Type B pancreatic cell (in vitro differentiated cells): Measurements from ENCODE around the gene CDK12. TPM values are rescaled to one million over a fixed set of nuclear protein-coding genes. Genes with fewer than 3 reads are reported as not detected.
"Not testable (repeated sequence)": the region's sequence is repeated elsewhere in the genome, so short reads cannot be mapped to it uniquely, and the experiment has no call there.

Source experiments
- DNase-seq: peaks from one replicate; pipeline ENCODE4 v3.0.0; 2021; ENCODE audit warnings: mixed read lengths; ENCODE audit not compliant: unreplicated experiment; ENCODE audit errors: extremely low spot score
- H3K27ac Mint-ChIP-seq: 2 replicates; pipeline ENCODE4 v1.8.0; 2021; ENCODE audit warnings: mild to moderate bottlenecking, mixed read lengths
- H3K27me3 Mint-ChIP-seq: 2 replicates; pipeline ENCODE4 v1.8.0; 2021; ENCODE audit warnings: mixed read lengths
- H3K36me3 Mint-ChIP-seq: 2 replicates; pipeline ENCODE4 v1.8.0; 2021; ENCODE audit warnings: mixed read lengths
- H3K4me1 Mint-ChIP-seq: one replicate; pipeline ENCODE4 v1.8.0; 2021; ENCODE audit warnings: mixed read lengths; ENCODE audit not compliant: unreplicated experiment
- H3K4me3 Mint-ChIP-seq: 2 replicates; pipeline ENCODE4 v1.8.0; 2021; ENCODE audit warnings: mild to moderate bottlenecking, mixed read lengths
- H3K9me3 Mint-ChIP-seq: 2 replicates; pipeline ENCODE4 v1.8.0; 2021; ENCODE audit warnings: mixed read lengths
- total RNA-seq: library from RNA; stranded (reverse); gene quantifications from 2 replicates; pipeline ENCODE4 v1.2.1, GENCODE V29; 2021; ENCODE audit warnings: low replicate concordance
- TF ChIP-seq, protein P1 (sequence below): fragments of 200-600 bp; sonication (generic); conservative IDR thresholded peaks from 2 replicates; pipeline ENCODE4 v1.5.0; 2021; ENCODE audit warnings: antibody characterized with exemption, mild to moderate bottlenecking

CDK12 gene
- total RNA-seq, 1 donor from 2014 or later, result 64.5 TPM

- no peaks in the 10 kb centered on the region for H3K27me3 Mint-ChIP-seq
- TF ChIP-seq, protein P1, sequence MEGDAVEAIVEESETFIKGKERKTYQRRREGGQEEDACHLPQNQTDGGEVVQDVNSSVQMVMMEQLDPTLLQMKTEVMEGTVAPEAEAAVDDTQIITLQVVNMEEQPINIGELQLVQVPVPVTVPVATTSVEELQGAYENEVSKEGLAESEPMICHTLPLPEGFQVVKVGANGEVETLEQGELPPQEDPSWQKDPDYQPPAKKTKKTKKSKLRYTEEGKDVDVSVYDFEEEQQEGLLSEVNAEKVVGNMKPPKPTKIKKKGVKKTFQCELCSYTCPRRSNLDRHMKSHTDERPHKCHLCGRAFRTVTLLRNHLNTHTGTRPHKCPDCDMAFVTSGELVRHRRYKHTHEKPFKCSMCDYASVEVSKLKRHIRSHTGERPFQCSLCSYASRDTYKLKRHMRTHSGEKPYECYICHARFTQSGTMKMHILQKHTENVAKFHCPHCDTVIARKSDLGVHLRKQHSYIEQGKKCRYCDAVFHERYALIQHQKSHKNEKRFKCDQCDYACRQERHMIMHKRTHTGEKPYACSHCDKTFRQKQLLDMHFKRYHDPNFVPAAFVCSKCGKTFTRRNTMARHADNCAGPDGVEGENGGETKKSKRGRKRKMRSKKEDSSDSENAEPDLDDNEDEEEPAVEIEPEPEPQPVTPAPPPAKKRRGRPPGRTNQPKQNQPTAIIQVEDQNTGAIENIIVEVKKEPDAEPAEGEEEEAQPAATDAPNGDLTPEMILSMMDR, result no peak
- no peak for DNase-seq
- H3K4me3 Mint-ChIP-seq, result no peak overlapping the region
- peaks cover 13% of the 10 kb centered on the region for H3K36me3 Mint-ChIP-seq
- no peak overlapping the region for H3K27ac Mint-ChIP-seq
- H3K4me1 Mint-ChIP-seq, result no peaks in the 10 kb centered on the region
- no peaks in the 10 kb centered on the region for H3K9me3 Mint-ChIP-seq
These were observed 12.0 kb downstream of the CDK12 start for GRCh38 chr17:39473310-39473709.

- DNase-seq, H3K36me3 Mint-ChIP-seq, H3K4me1 Mint-ChIP-seq, H3K27me3 Mint-ChIP-seq, H3K4me3 Mint-ChIP-seq, H3K27ac Mint-ChIP-seq, H3K9me3 Mint-ChIP-seq: not testable (repeated sequence)
These were observed 18.3 kb downstream of the CDK12 start for GRCh38 chr17:39479631-39480030.

GRCh38 chr17:39483506-39483905 is 22.2 kb downstream of the CDK12 start:
- peak overlapping the region; percentile 30 for H3K27ac Mint-ChIP-seq
- no peak for DNase-seq

DNA sequence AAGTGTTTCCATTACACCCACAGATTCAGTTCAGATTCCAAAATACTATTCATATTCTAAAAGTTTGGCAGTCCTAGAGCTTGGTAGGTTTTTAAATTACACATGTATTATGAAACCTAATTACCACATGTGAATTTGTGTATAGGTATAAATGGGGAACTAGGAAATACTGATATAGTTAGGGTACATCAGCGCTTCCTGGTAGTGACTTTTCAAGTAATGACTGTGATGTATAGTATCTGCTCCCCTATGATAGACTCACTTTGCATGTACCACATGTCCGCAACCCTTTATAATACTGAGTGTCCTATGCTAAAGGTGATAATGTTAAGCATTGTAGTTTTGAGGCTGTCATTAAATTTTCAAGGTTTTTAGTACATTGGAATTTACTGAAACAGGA is 22.9 kb downstream of the CDK12 start:
- H3K4me3 Mint-ChIP-seq, result no peak overlapping the region
- no peaks in the 10 kb centered on the region for H3K4me1 Mint-ChIP-seq
- H3K9me3 Mint-ChIP-seq, result no peaks in the 10 kb centered on the region
- peaks cover 8% of the 10 kb centered on the region for H3K36me3 Mint-ChIP-seq
- TF ChIP-seq, protein P1, result no peak
- DNase-seq, result no peak
- H3K27ac Mint-ChIP-seq, result no peak overlapping the region
- no peaks in the 10 kb centered on the region for H3K27me3 Mint-ChIP-seq

More at GRCh38 chr17:39483506-39483905, 22.2 kb downstream of the CDK12 start:
- no peaks in the 10 kb centered on the region for H3K9me3 Mint-ChIP-seq
- TF ChIP-seq, protein P1, result no peak
- no peaks in the 10 kb centered on the region for H3K27me3 Mint-ChIP-seq
- no peak overlapping the region for H3K4me3 Mint-ChIP-seq
- H3K4me1 Mint-ChIP-seq, result no peaks in the 10 kb centered on the region
- peaks cover 8% of the 10 kb centered on the region for H3K36me3 Mint-ChIP-seq

GRCh38 chr17:39485555-39485954 is 24.3 kb downstream of the CDK12 start:
- Mint-ChIP-seq H3K4me1 (no peaks in the 10 kb centered on the region), H3K9me3 (no peaks in the 10 kb centered on the region), H3K4me3 (no peak overlapping the region), H3K27ac (peak overlapping the region; percentile 83), H3K27me3 (no peaks in the 10 kb centered on the region), H3K36me3 (peaks cover 10% of the 10 kb centered on the region)
- no peak for DNase-seq
- TF ChIP-seq, protein P1, result no peak

DNA sequence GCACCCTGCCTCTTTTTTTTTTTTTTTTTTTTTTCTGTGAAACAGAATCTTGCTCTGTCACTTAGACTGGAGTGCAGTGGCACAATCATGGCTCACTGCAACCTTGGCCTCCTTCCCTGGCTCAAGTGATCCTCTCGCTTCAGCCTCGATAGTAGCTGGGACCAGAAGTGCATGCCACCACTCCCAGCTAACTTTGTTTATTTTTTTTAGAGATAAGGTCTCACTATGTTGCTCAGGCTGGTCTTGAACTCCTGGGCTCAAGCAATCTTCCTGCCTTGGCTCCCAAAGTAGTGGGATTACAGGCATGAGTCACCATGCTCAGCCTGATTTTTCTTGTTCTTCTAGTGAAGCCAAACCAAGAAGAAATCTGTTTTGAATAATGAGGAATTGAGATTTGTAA is 25.0 kb downstream of the CDK12 start:
- Mint-ChIP-seq H3K4me3 (no peak overlapping the region), H3K27me3 (no peaks in the 10 kb centered on the region), H3K9me3 (no peaks in the 10 kb centered on the region), H3K36me3 (peaks cover 11% of the 10 kb centered on the region), H3K27ac (peak overlapping the region; percentile 83), H3K4me1 (no peaks in the 10 kb centered on the region)
- TF ChIP-seq, protein P1, result no peak
- no peak for DNase-seq

GRCh38 chr17:39487490-39487889 is 26.2 kb downstream of the CDK12 start:
- H3K4me3 Mint-ChIP-seq, H3K4me1 Mint-ChIP-seq, DNase-seq, H3K9me3 Mint-ChIP-seq, H3K27me3 Mint-ChIP-seq: not testable (repeated sequence)
- peaks cover 11% of the 10 kb centered on the region for H3K36me3 Mint-ChIP-seq
- peak overlapping the region; percentile 28 for H3K27ac Mint-ChIP-seq
